Measurements from ENCODE around the gene ALOX5. TPM values are rescaled to one million over a fixed set of nuclear protein-coding genes. Genes with fewer than 3 reads are reported as not detected.
"Not testable (repeated sequence)": the region's sequence is repeated elsewhere in the genome, so short reads cannot be mapped to it uniquely, and the experiment has no call there.

ALOX5 gene
- total RNA-seq, 6 donors from 2014 or later: 113 to 686 (median 280) TPM

DNA sequence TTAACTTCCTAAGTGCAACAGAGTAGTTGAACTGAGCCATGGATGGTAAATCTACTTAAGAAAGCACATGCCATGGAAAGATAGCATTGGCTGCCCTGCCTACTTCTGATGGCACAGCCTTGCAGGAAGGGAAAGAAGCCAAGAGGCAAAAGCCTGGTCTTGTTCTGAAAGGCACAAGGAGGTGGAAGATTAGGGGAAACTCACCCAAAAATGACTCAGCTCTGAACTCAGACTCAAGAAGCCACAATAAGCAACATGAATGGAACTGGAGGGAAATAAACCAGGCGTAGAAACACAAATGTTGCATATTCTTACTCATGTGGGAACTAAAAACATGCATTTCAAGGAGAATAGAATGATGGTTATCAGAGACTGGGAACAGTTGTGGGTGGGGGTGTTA lies 20.8 kb upstream of the ALOX5 start:
- Histone ChIP-seq H3K4me1 (no peaks in the 10 kb centered on the region), H3K27ac (no peak overlapping the region), H3K36me3 (no peaks in the 10 kb centered on the region), H3K9me3 (peaks cover 0 to 3% (median 0%) of the 10 kb centered on the region in 4 donors), H3K27me3 (no peaks in the 10 kb centered on the region), H3K4me3 (no peak overlapping the region)
- WGBS, 2 donors: 71 to 76% methylated on average over 1 of the region's 1 CpG
- ATAC-seq (ENCODE audit: low FRiP score in 2 of 2) (peak in 1 of 2 donors; percentile 34), DNase-seq (no peak)
- TF ChIP-seq EP300 (IDR thresholded peaks at IDR 0.05) (no peak), POLR2AphosphoS5 (IDR thresholded peaks at IDR 0.05) (no peak), POLR2A (IDR thresholded peaks at IDR 0.05) (no peak)
- TF ChIP-seq, protein P1, sequence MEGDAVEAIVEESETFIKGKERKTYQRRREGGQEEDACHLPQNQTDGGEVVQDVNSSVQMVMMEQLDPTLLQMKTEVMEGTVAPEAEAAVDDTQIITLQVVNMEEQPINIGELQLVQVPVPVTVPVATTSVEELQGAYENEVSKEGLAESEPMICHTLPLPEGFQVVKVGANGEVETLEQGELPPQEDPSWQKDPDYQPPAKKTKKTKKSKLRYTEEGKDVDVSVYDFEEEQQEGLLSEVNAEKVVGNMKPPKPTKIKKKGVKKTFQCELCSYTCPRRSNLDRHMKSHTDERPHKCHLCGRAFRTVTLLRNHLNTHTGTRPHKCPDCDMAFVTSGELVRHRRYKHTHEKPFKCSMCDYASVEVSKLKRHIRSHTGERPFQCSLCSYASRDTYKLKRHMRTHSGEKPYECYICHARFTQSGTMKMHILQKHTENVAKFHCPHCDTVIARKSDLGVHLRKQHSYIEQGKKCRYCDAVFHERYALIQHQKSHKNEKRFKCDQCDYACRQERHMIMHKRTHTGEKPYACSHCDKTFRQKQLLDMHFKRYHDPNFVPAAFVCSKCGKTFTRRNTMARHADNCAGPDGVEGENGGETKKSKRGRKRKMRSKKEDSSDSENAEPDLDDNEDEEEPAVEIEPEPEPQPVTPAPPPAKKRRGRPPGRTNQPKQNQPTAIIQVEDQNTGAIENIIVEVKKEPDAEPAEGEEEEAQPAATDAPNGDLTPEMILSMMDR (IDR thresholded peaks at IDR 0.05): no peak

- DNase-seq: peak in 1 of 2 donors; percentile 74
- H3K4me1 ChIP-seq: no peaks in the 10 kb centered on the region
- ATAC-seq (ENCODE audit: low FRiP score in 2 of 2): peak; percentile 73 to 93
- no peaks in the 10 kb centered on the region for H3K36me3 ChIP-seq
- H3K4me3 ChIP-seq: no peak overlapping the region
- no peak overlapping the region for H3K27ac ChIP-seq
- H3K9me3 ChIP-seq: no peaks in the 10 kb centered on the region
- H3K27me3 ChIP-seq: no peaks in the 10 kb centered on the region
- TF ChIP-seq POLR2A (IDR thresholded peaks at IDR 0.05) (peak in 1 of 4 donors; percentile 35), EP300 (IDR thresholded peaks at IDR 0.05) (no peak), POLR2AphosphoS5 (IDR thresholded peaks at IDR 0.05) (peak in 1 of 2 donors; percentile 36)
- TF ChIP-seq, protein P1 (IDR thresholded peaks at IDR 0.05): no peak
- WGBS, 2 donors: 72 to 92% methylated on average over 2 to 3 of the region's 3 CpGs
Measured at GRCh38 chr10:45354261-45354660, 19.8 kb upstream of the ALOX5 start.

DNA sequence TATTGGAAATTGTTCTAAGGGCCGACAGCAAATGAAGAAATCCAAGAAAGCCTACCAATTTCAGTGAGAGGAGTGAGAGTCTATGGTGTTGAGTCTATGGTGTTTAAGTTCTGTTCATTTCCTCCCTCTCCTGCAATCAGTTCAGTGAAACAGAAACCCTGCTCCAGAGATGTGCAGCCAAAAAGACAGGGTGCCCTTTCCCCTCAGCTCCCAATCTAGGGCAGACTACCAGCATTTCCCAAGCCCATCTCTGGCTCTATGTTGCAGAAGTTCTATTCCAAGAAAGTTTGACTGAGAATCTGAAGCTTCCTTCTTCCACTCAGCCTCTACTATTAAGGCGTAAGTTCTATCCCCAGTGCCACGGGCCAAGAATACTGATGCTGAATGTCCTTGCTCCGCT lies 18.5 kb upstream of the ALOX5 start:
- 74 to 85% methylated on average over 4 of the region's 4 CpGs for WGBS, 2 donors
- TF ChIP-seq POLR2A (IDR thresholded peaks at IDR 0.05): no peak
- TF ChIP-seq, protein P1 (IDR thresholded peaks at IDR 0.05): no peak
- no peak for TF ChIP-seq POLR2AphosphoS5 (IDR thresholded peaks at IDR 0.05)
- TF ChIP-seq EP300 (IDR thresholded peaks at IDR 0.05): no peak
- DNase-seq (no peak), ATAC-seq (ENCODE audit: low FRiP score in 2 of 2) (peak in 1 of 2 donors; percentile 17)
- Histone ChIP-seq H3K4me1 (no peaks in the 10 kb centered on the region), H3K36me3 (no peaks in the 10 kb centered on the region), H3K4me3 (no peak overlapping the region), H3K27me3 (no peaks in the 10 kb centered on the region), H3K27ac (no peak overlapping the region), H3K9me3 (no peaks in the 10 kb centered on the region)

- DNase-seq; H3K4me1 ChIP-seq; H3K9me3 ChIP-seq; H3K36me3 ChIP-seq; H3K27me3 ChIP-seq; H3K4me3 ChIP-seq; ATAC-seq (ENCODE audit: low FRiP score in 2 of 2); H3K27ac ChIP-seq: not testable (repeated sequence)
- WGBS, 2 donors: 51 to 65% methylated on average over 5 to 7 of the region's 7 CpGs
Measured at GRCh38 chr10:45358961-45359360, 15.1 kb upstream of the ALOX5 start.

DNA sequence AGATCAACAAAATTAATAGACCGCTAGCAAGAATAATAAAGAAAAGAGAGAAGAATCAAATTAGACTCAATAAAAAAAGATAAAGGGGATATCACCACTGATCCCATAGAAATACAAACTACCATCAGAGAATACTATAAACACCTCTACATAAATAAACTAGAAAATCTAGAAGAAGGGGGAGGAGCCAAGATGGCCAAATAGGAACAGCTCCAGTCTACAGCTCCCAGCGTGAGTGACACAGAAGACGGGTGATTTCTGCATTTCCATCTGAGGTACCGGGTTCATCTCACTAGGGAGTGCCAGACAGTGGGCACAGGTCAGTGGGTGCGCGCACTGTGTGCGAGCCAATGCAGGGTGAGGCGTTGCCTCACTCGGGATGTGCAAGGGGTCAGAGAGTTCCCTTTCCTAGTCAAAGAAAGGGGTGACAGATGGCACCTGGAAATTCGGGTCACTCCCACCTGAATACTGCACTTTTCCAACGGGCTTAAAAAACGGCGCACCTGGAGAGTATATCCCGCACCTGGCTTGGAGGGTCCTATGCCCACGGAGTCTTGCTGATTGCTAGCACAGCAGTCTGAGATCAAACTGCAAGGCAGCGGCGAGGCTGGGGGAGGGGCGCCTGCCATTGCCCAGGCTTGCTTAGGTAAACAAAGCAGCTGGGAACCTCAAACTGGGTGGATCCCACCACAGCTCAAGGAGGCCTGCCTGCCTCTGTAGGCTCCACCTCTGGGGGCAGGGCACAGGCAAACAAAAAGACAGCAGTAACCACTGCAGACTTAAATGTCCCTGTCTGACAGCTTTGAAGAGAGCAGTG lies 11.8 kb upstream of the ALOX5 start:
- H3K36me3 ChIP-seq; H3K9me3 ChIP-seq; H3K27ac ChIP-seq; H3K4me1 ChIP-seq; H3K27me3 ChIP-seq; H3K4me3 ChIP-seq; ATAC-seq (ENCODE audit: low FRiP score in 2 of 2): not testable (repeated sequence)
- WGBS, 2 donors: 54 to 68% methylated on average over 8 to 18 of the region's 18 CpGs
- DNase-seq: peak in 1 of 2 donors; percentile 65

DNA sequence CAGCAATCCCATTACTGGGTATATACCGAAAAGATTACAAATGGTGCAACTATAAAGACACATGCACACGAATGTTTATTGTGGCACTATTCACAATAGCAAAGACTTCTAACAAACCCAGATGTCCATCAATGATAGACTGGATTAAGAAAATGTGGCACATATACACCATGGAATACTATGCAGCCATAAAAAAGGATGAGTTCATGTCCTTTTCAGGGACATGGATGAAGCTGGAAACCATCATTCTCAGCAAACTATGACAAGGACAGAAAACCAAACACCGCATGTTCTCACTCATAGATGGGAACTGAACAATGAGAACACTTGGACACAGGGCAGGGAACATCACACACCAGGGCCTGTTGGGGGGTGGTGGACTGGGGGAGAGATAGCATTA lies 6.4 kb upstream of the ALOX5 start:
- not testable (repeated sequence) for H3K27ac ChIP-seq; DNase-seq; H3K9me3 ChIP-seq; H3K27me3 ChIP-seq; ATAC-seq (ENCODE audit: low FRiP score in 2 of 2); H3K4me1 ChIP-seq; H3K36me3 ChIP-seq; H3K4me3 ChIP-seq
- WGBS, 2 donors: 89 to 92% methylated on average over 3 of the region's 3 CpGs

Data from upper lobe of left lung (tissue), 6 donors.